Upper lobe of left lung (tissue), 6 donors: ENCODE data around the gene CDC16. TPM values are rescaled to one million over a fixed set of nuclear protein-coding genes. Genes with fewer than 3 reads are reported as not detected.
A peak's percentile ranks its signal among the peaks of the same experiment; 100 is the strongest.
"Not testable (repeated sequence)": the region's sequence is repeated elsewhere in the genome, so short reads cannot be mapped to it uniquely, and the experiment has no call there.

Experiments used
- ATAC-seq, 2 donors: fragments of 200-7000 bp; cut with Tn5 transposase; one replicate each; pipeline ENCODE4 v1.9.1; 2022; ENCODE audit warnings: mild to moderate bottlenecking in 2 of 2, moderate library complexity in 2 of 2; ENCODE audit not compliant: low FRiP score in 2 of 2
- DNase-seq, 2 donors: peaks; one replicate each; pipeline ENCODE4 v3.0.0-alpha.2; 2019 to 2020
- H3K27ac ChIP-seq, 4 donors: fragments of 200-600 bp; sonication (generic); one replicate each; pipeline ENCODE4 v1.5.1; 2016 to 2019
- H3K27me3 ChIP-seq, 4 donors: fragments of 200-600 bp; sonication (generic); one replicate each; pipeline ENCODE4 v1.5.1; 2017 to 2019
- H3K36me3 ChIP-seq, 4 donors: fragments of 200-600 bp; sonication (generic); one replicate each; pipeline ENCODE4 v1.5.1; 2016 to 2019
- H3K4me1 ChIP-seq, 4 donors: fragments of 200-600 bp; sonication (generic); one replicate each; pipeline ENCODE4 v1.5.1; 2018 to 2019
- H3K4me3 ChIP-seq, 4 donors: fragments of 200-600 bp; sonication (generic); one replicate each; pipeline ENCODE4 v1.5.1; 2017 to 2019; ENCODE audit warnings: mild to moderate bottlenecking in 2 of 4, moderate library complexity in 1 of 4
- H3K9me3 ChIP-seq, 4 donors: fragments of 200-600 bp; sonication (generic); one replicate each; pipeline ENCODE4 v1.5.1; 2018 to 2019
- EP300 ChIP-seq, 4 donors: sonication (generic); formaldehyde crosslinking; IDR thresholded peaks; one replicate each; pipeline ENCODE4 v1.5.1; 2017; ENCODE audit warnings: antibody characterized with exemption in 4 of 4, control low read depth in 2 of 4
- POLR2A ChIP-seq, 4 donors: fragments of 450-650 bp; IDR thresholded peaks; one replicate each; pipeline ENCODE4 v1.5.1; 2016 to 2017; ENCODE audit warnings: antibody characterized with exemption in 4 of 4, mild to moderate bottlenecking in 2 of 4
- POLR2AphosphoS5 ChIP-seq, 2 donors: sonication (generic); formaldehyde crosslinking; IDR thresholded peaks; one replicate each; pipeline ENCODE4 v1.5.1; 2017; ENCODE audit warnings: antibody characterized with exemption in 2 of 2
- WGBS, 2 donors: methylation state at CpG; one replicate each; pipeline ENCODE4 v1.1.5; 2017 to 2018; 5-methylcytosine and 5-hydroxymethylcytosine counted together
- total RNA-seq, 6 donors: library from RNA; depleted of rRNA in 4 of 6; stranded (reverse); fragments of >200 nt in 4 of 6; gene quantifications; one replicate each; pipeline versions ENCODE4 v1.1.0 to v1.2.1, GENCODE V29; 2016 to 2021
- TF ChIP-seq, protein P1 (sequence below), 6 experiments: fragments of 450-650 bp in 4 of 6; fragments of 200-600 bp in 2 of 6; sonication (generic) in 2 of 6; IDR thresholded peaks; one replicate each; pipeline ENCODE4 v1.5.1; 2016 to 2019; ENCODE audit warnings: antibody characterized with exemption in 6 of 6
- donor health status: DM: no; HTN: no; CAD: no; lungs with moderate emphysema.
- donor health status: DM: no; HTN: yes; CAD: no; lungs with severe emphysema.

CDC16 gene
- total RNA-seq, 6 donors from 2014 or later, result 46.6 to 123 (median 58.3) TPM

DNA sequence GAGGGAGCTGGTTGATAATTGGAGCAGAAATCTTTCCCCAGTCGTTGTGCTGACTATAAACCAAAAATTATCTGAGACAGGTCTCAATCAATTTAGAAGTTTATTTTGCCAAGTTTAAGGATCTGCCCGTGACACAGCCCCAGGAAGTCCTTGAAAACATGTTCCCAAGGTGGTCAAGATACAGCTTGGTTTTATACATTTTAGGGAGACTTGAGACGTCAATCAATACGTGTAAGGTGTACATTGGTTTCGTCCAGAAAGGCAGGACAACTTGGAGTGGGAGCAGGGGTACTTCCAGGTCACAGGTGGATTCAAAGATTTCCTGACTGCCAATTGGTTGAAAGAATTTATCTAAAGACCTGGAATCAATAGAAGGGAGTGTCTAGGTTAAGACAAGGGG, 38.1 kb upstream of the CDC16 start:
- peak overlapping the region in 1 of 4 donors; percentile 23 for H3K27ac ChIP-seq

DNA sequence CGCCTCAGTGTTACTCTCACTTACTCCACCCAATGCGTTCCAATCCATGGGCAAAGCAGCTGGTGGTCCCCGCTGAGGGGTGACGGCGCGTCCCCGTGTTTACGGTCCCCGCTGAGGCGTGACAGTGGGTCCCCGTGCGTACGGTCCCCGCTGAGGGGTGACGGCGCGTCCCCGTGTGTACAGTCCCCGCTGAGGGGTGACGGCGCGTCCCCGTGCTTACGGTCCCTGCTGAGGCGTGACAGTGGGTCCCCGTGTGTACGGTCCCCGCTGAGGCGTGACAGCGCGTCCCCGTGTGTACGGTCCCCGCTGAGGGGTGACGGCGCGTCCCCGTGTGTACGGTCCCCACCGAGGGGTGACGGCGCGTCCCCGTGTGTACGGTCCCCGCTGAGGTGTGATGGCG, 36.1 kb upstream of the CDC16 start:
- Histone ChIP-seq H3K4me1 (no peaks in the 10 kb centered on the region), H3K36me3 (no peaks in the 10 kb centered on the region), H3K4me3 (no peak overlapping the region), H3K9me3 (no peaks in the 10 kb centered on the region), H3K27ac (no peak overlapping the region), H3K27me3 (peaks cover 0 to 5% (median 0%) of the 10 kb centered on the region in 4 donors)
- TF ChIP-seq, protein P1, sequence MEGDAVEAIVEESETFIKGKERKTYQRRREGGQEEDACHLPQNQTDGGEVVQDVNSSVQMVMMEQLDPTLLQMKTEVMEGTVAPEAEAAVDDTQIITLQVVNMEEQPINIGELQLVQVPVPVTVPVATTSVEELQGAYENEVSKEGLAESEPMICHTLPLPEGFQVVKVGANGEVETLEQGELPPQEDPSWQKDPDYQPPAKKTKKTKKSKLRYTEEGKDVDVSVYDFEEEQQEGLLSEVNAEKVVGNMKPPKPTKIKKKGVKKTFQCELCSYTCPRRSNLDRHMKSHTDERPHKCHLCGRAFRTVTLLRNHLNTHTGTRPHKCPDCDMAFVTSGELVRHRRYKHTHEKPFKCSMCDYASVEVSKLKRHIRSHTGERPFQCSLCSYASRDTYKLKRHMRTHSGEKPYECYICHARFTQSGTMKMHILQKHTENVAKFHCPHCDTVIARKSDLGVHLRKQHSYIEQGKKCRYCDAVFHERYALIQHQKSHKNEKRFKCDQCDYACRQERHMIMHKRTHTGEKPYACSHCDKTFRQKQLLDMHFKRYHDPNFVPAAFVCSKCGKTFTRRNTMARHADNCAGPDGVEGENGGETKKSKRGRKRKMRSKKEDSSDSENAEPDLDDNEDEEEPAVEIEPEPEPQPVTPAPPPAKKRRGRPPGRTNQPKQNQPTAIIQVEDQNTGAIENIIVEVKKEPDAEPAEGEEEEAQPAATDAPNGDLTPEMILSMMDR (IDR thresholded peaks at IDR 0.05), result no peak
- no peak for TF ChIP-seq POLR2A (IDR thresholded peaks at IDR 0.05)
- TF ChIP-seq EP300 (IDR thresholded peaks at IDR 0.05), result no peak
- no peak for TF ChIP-seq POLR2AphosphoS5 (IDR thresholded peaks at IDR 0.05)
- 87 to 89% methylated on average over 10 to 13 of the region's 47 CpGs for WGBS, 2 donors
- peak in 1 of 2 donors; percentile 43 for DNase-seq
- ATAC-seq, result no peak

More for the DNA sequence above, 38.1 kb upstream of the CDC16 start:
- Histone ChIP-seq H3K4me3 (peak overlapping the region in 3 of 4 donors; percentile 34 to 40 (median 35)), H3K9me3 (no peaks in the 10 kb centered on the region), H3K27me3 (peaks cover 0 to 5% (median 0%) of the 10 kb centered on the region in 4 donors), H3K4me1 (no peaks in the 10 kb centered on the region), H3K36me3 (no peaks in the 10 kb centered on the region)
- TF ChIP-seq, protein P1 (IDR thresholded peaks at IDR 0.05), result no peak
- TF ChIP-seq EP300 (IDR thresholded peaks at IDR 0.05) (no peak), POLR2AphosphoS5 (IDR thresholded peaks at IDR 0.05) (no peak), POLR2A (IDR thresholded peaks at IDR 0.05) (no peak)
- WGBS, 2 donors, result 56 to 59% methylated on average over 5 of the region's 5 CpGs
- ATAC-seq (peak in 1 of 2 donors; percentile 55), DNase-seq (peak in 1 of 2 donors; percentile 40)

DNA sequence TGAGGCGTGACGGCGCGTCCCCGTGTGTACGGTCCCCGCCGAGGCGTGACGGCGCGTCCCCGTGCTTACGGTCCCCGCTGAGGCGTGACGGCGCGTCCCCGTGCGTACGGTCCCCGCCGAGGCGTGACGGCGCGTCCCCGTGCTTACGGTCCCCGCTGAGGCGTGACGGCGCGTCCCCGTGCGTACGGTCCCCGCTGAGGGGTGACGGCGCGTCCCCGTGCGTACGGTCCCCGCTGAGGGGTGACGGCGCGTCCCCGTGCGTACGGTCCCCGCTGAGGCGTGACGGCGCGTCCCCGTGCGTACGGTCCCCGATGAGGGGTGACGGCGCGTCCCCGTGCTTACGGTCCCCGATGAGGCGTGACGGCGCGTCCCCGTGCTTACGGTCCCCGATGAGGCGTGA, 35.2 kb upstream of the CDC16 start:
- DNase-seq, result peak in 1 of 2 donors; percentile 84
- WGBS, 2 donors, result 55 to 79% methylated on average over 6 to 41 of the region's 75 CpGs
- H3K9me3 ChIP-seq, ATAC-seq, H3K36me3 ChIP-seq, H3K27ac ChIP-seq, H3K27me3 ChIP-seq, H3K4me1 ChIP-seq, H3K4me3 ChIP-seq: not testable (repeated sequence)

DNA sequence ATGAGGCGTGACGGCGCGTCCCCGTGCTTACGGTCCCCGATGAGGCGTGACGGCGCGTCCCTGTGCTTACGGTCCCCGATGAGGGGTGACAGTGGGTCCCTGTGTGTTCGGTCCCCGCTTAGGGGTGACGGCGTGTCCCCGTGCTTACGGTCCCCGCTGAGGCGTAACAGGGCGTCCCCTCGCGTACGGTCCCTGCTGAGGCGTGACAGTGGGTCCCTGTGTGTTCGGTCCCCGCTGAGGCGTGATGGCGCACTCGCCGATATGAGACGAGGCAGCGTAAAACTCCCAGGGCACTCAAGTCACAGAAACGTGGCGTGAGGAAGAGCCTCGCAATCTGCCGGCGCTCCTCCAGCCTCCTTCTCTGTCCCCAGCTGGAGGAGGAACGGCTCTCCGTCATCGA, 34.7 kb upstream of the CDC16 start:
- Histone ChIP-seq H3K27ac (no peak overlapping the region), H3K9me3 (no peaks in the 10 kb centered on the region), H3K4me1 (no peaks in the 10 kb centered on the region), H3K36me3 (no peaks in the 10 kb centered on the region), H3K27me3 (peaks cover 0 to 5% (median 0%) of the 10 kb centered on the region in 4 donors), H3K4me3 (no peak overlapping the region)
- ATAC-seq, result no peak
- WGBS, 2 donors, result 49 to 89% methylated on average over 6 to 14 of the region's 42 CpGs
- DNase-seq, result peak in 1 of 2 donors; percentile 73
- no peak for TF ChIP-seq POLR2AphosphoS5 (IDR thresholded peaks at IDR 0.05)
- no peak for TF ChIP-seq POLR2A (IDR thresholded peaks at IDR 0.05)
- TF ChIP-seq, protein P1 (IDR thresholded peaks at IDR 0.05), result no peak
- TF ChIP-seq EP300 (IDR thresholded peaks at IDR 0.05), result no peak

DNA sequence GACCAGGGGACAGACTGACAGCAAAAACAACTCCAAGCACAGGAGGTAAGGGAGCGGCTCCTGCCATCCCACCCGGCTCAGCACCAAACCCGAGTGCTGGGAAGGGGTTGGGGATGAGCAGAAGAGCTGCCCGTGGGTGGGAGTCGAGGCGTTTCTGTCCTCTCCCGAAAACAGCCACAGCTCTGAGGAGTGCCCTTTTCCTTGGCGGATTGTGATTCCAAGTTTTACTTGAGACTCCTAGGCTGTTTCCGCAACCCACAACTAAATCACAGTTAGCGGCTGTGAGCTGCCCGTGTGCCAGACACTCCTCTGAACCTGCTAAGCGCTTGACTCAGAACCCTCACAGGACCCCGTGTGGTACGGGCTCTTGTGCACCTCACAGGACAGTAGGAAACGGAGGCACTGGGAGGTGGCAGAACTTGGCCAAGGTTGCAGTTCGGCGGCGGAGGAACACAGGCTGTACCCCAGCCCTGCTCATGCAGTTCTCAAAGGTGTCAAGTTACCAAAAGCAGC, 34.2 kb upstream of the CDC16 start:
- no peak for TF ChIP-seq POLR2A (IDR thresholded peaks at IDR 0.05)
- TF ChIP-seq POLR2AphosphoS5 (IDR thresholded peaks at IDR 0.05), result no peak
- TF ChIP-seq EP300 (IDR thresholded peaks at IDR 0.05), result no peak
- TF ChIP-seq, protein P1 (IDR thresholded peaks at IDR 0.05), result no peak
- DNase-seq (no peak), ATAC-seq (peak in 1 of 2 donors; percentile 19)
- Histone ChIP-seq H3K27ac (no peak overlapping the region), H3K27me3 (peaks cover 0 to 5% (median 0%) of the 10 kb centered on the region in 4 donors), H3K4me3 (no peak overlapping the region), H3K36me3 (no peaks in the 10 kb centered on the region), H3K4me1 (no peaks in the 10 kb centered on the region), H3K9me3 (no peaks in the 10 kb centered on the region)
- WGBS, 2 donors, result 59 to 89% methylated on average over 13 to 18 of the region's 18 CpGs
